HL-60 (cell line): ENCODE results near the gene VSTM2B.
"Not testable (repeated sequence)": the region's sequence is repeated elsewhere in the genome, so short reads cannot be mapped to it uniquely, and the experiment has no call there.

Experiments used
- DNase-seq, 2 experiments: peaks; one replicate each; pipeline ENCODE4 v3.0.0-alpha.2; 2010 to 2020; ENCODE audit warnings: low read depth in 1 of 2, low spot score in 1 of 2
- H3K27ac ChIP-seq: fragments of 250-450 bp; sonication (Bioruptor Pico); replicated peaks from 2 replicates; pipeline ENCODE4 v1.5.1; 2020; ENCODE audit warnings: mild to moderate bottlenecking, moderate library complexity
- H3K27me3 ChIP-seq: fragments of 250-450 bp; sonication (Bioruptor Pico); 2 replicates; pipeline ENCODE4 v1.5.1; 2021; ENCODE audit warnings: mild to moderate bottlenecking, moderate library complexity; ENCODE audit not compliant: insufficient read depth, poor library complexity, severe bottlenecking
- H3K4me3 ChIP-seq: replicated peaks from 2 replicates; pipeline ENCODE4 v1.5.1; 2011; ENCODE audit warnings: mild to moderate bottlenecking, control low read depth, low read length; ENCODE audit not compliant: insufficient read depth
- GABPA ChIP-seq: IDR thresholded peaks from 2 replicates; pipeline ENCODE4 v1.6.1; 2012; ENCODE audit warnings: low read depth
- POLR2AphosphoS5 ChIP-seq: IDR thresholded peaks from 2 replicates; pipeline ENCODE4 v1.6.1; 2012; ENCODE audit warnings: low read depth
- REST ChIP-seq: IDR thresholded peaks from 2 replicates; pipeline ENCODE4 v1.6.1; 2012; ENCODE audit warnings: low read depth; ENCODE audit not compliant: insufficient replicate concordance
- SPI1 ChIP-seq: IDR thresholded peaks from 2 replicates; pipeline ENCODE4 v1.6.1; 2012; ENCODE audit warnings: low read depth, mild to moderate bottlenecking, borderline replicate concordance
- TF ChIP-seq, protein P1 (sequence below): IDR thresholded peaks from one replicate; pipeline ENCODE4 v1.5.1; 2011; ENCODE audit warnings: low read length, control low read depth, inconsistent platforms; ENCODE audit not compliant: insufficient read depth

The VSTM2B gene

DNA sequence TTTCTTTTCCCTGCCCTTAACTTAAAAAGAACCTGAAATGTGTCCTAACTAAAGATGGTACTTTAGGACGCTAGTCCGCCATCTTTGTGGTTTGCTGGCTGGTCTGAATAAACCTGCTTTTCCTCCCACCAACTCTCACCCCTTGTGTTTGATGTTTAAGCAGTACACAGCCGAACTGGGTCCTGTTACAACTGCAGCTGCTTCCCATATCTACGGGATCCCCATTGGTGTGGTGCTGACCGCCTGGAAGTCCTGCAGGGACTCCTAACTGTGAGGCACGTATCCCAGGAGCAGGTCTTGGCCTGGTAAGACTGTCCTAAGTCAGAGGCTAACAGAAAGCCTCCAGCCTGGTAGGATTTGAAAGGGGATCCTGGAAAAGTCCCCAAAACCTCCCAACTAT lies 40.9 kb upstream of the VSTM2B start:
- TF ChIP-seq, protein P1, sequence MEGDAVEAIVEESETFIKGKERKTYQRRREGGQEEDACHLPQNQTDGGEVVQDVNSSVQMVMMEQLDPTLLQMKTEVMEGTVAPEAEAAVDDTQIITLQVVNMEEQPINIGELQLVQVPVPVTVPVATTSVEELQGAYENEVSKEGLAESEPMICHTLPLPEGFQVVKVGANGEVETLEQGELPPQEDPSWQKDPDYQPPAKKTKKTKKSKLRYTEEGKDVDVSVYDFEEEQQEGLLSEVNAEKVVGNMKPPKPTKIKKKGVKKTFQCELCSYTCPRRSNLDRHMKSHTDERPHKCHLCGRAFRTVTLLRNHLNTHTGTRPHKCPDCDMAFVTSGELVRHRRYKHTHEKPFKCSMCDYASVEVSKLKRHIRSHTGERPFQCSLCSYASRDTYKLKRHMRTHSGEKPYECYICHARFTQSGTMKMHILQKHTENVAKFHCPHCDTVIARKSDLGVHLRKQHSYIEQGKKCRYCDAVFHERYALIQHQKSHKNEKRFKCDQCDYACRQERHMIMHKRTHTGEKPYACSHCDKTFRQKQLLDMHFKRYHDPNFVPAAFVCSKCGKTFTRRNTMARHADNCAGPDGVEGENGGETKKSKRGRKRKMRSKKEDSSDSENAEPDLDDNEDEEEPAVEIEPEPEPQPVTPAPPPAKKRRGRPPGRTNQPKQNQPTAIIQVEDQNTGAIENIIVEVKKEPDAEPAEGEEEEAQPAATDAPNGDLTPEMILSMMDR = no peak
- no peak for TF ChIP-seq GABPA
- no peak for TF ChIP-seq SPI1
- TF ChIP-seq REST = no peak
- no peak for TF ChIP-seq POLR2AphosphoS5
- Histone ChIP-seq H3K27ac (no peak overlapping the region), H3K27me3 (no peaks in the 10 kb centered on the region), H3K4me3 (no peak overlapping the region)
- no peak for DNase-seq

- no peak overlapping the region for H3K4me3 ChIP-seq
- H3K27me3 ChIP-seq = no peaks in the 10 kb centered on the region
- H3K27ac ChIP-seq = no peak overlapping the region
- DNase-seq = no peak
- TF ChIP-seq SPI1 (no peak), POLR2AphosphoS5 (no peak), GABPA (no peak), REST (no peak)
- TF ChIP-seq, protein P1 = no peak
Measured at GRCh38 chr19:29485293-29485692, 40.5 kb upstream of the VSTM2B start.

DNA sequence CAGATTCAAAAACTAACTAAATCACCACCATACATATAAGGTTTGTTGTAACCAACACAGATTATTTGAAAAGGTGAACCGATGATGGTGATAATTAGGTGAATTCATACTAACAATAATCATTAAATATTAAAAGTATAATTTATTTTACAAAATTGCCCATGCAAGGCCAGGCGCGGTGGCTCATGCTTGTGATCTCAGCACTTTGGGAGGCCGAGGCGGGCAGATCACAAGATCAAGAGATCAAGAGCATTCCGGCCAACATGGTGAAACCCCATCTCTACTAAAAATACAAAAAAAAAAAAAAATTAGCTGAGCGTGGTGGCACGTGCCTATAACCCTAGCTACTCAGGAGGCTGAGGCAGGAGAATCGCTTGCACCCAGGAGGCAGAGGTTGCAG lies 38.8 kb upstream of the VSTM2B start:
- DNase-seq, H3K27ac ChIP-seq, H3K4me3 ChIP-seq, H3K27me3 ChIP-seq: not testable (repeated sequence)

- H3K4me3 ChIP-seq = no peak overlapping the region
- no peak for DNase-seq
- H3K27me3 ChIP-seq = peaks cover 3% of the 10 kb centered on the region
- no peak for TF ChIP-seq GABPA
- TF ChIP-seq SPI1 = no peak
- TF ChIP-seq, protein P1 = no peak
- no peak overlapping the region for H3K27ac ChIP-seq
Measured at GRCh38 chr19:29487432-29487831, 38.4 kb upstream of the VSTM2B start.

DNA sequence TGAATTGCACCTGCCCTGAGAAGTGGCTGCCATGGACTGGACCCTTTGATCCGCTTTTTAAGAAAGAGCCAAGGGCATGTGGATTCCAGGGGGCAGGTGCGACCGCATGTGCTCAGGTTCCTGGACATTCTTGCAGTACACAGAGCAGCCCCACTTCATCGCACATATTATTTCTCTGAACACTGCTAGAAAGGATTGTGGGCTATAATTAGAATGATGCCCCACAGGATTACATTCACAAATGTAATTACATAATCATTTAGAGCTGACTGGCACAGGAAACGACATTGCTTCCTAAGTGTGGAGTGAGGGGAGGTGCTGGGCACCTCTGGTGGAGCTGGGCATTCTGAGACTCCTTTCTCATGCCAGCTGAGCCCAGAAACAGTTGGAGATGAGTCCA lies 37.5 kb upstream of the VSTM2B start:
- H3K4me3 ChIP-seq = no peak overlapping the region

More for the DNA sequence above, 37.5 kb upstream of the VSTM2B start:
- TF ChIP-seq, protein P1 = no peak
- TF ChIP-seq GABPA (no peak), POLR2AphosphoS5 (no peak), SPI1 (no peak), REST (no peak)
- Histone ChIP-seq H3K27me3 (peaks cover 5% of the 10 kb centered on the region), H3K27ac (no peak overlapping the region)
- DNase-seq = no peak
